Dedifferentiated amniotic fluid mesenchymal stem cell (primary cell): ENCODE measurements around the gene GPATCH2L.

Experiments
- DNase-seq: peaks from one replicate; pipeline ENCODE4 v3.0.0-alpha.2; 2016; ENCODE audit errors: extremely low spot score

Gene GPATCH2L

DNA sequence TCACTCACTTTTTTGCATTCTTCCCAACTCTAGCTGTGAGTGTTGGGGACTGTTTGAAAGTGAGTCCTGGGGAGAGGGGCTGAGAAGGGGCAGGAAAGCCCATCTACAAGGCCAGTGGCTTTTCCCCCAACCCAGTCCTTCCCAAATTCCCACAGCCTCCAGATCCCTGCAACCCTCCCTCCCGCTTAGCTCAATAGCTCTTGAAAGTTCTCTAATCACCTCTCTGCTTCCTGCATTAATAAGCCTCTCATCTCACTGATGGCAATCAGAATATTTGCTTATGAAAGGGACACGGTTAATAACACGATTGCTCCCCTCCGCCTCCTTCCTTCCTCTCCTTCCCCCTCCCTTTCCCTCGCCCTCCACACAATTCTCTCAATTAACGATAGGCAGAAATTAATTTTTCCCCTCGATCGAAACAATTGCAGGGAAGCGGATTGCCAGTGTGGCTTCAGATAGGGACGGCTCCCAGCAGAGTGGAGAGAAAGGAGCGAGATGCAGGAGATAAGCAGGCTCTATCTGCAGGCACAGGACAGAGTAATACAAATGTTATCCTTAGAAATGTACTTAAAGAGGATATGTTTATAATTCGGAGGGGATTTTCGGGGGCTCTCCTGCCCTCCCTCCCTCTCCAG is 15.1 kb upstream of the GPATCH2L start:
- DNase-seq = no peak

DNA sequence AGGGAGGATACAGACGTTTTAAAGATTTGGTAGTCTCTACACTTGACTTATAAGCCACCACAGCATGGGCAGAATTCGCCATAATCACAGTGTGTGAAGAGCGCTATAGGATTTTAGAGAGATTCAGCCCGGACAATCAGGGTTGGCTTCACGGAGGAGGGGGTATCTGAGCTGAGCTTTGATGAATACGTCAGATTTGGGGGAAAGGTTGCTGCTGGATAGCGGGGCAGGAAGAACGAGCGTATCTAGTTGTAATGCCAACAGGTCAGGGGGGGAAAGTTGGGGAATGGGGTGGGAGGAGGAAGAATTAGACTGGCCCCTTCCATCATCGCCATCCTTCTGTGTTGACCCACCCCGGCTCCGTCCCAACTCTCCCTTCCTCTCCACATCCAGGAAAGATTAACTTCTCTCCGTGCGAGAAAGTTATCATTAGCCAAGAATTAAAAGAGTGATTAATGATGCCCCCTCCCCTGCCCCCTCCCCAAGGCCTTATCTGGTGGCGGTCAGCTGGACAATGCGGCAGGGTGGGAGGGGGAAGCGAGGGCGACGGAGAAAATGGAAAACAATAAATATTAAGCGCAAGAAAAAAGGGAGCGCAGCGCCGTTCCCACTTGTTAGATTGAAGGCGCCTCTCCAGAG is 13.5 kb upstream of the GPATCH2L start:
- DNase-seq = no peak

GRCh38 chr14:76138758-76139723 is 12.7 kb upstream of the GPATCH2L start:
- DNase-seq = no peak

- DNase-seq = no peak
Observed at GRCh38 chr14:76143642-76144041, 8.1 kb upstream of the GPATCH2L start.

DNA sequence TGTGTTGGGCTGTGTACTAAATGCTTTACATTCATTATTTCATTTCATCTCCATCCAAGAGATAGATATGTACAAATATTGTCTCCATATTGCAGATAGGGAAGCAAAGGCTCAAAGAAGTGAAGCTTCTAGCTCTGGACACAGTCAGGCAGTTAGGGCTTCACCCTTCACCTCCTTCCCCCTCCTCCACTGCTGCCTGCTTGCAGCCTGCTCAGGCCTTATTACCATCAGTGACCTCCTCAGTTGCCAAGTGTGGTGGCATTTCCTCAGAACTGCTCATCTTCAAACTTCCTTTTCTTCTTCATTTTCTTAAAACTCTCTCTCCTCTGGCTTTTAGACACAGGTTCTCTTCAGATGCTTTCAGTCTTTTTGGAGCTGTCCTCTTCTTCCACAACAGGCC is 4.7 kb upstream of the GPATCH2L start:
- no peak for DNase-seq

GRCh38 chr14:76149196-76149595 is 2.5 kb upstream of the GPATCH2L start:
- DNase-seq = no peak

GRCh38 chr14:76152333-76152681 is 585 bp downstream of the GPATCH2L start:
- peak; percentile 86 for DNase-seq

DNA sequence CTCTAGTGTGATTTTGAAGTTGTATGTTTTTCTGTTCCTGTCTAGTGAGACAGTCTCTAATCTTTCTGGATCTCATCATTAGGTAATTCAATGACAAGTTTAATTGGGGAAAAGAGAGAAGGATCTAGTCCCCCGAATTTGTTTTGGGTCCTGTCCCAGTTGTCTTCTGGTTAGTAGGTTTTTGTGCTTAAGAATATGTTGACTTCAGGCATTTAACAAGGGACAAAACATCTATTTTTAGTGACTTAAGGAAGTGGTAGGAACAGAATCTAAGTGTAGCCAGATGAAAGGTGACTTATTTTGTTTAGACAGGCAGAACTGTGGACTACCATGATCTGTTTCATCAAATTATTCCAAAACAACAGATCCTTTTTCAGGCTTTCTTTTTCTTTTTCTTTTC is 2.2 kb downstream of the GPATCH2L start:
- DNase-seq = no peak

DNA sequence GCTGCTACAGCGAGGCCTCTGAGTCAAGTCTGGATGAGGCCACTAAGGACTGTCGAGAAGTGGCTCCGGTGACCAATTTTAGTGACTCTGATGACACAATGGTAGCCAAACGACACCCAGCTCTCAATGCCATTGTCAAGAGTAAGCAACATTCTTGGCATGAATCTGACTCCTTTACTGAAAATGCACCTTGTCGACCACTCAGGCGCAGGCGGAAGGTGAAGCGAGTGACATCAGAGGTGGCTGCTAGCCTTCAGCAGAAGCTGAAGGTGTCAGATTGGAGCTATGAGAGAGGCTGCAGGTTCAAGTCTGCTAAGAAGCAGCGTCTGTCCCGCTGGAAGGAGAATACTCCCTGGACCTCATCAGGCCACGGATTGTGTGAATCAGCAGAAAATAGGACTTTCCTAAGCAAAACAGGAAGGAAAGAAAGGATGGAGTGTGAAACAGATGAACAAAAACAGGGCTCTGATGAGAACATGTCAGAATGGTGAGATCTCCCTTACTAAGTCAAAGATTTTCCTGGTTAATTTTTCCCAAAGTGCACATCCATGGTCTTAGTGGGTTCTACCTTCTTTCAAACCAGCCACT is 2.9 kb downstream of the GPATCH2L start:
- DNase-seq = no peak

DNA sequence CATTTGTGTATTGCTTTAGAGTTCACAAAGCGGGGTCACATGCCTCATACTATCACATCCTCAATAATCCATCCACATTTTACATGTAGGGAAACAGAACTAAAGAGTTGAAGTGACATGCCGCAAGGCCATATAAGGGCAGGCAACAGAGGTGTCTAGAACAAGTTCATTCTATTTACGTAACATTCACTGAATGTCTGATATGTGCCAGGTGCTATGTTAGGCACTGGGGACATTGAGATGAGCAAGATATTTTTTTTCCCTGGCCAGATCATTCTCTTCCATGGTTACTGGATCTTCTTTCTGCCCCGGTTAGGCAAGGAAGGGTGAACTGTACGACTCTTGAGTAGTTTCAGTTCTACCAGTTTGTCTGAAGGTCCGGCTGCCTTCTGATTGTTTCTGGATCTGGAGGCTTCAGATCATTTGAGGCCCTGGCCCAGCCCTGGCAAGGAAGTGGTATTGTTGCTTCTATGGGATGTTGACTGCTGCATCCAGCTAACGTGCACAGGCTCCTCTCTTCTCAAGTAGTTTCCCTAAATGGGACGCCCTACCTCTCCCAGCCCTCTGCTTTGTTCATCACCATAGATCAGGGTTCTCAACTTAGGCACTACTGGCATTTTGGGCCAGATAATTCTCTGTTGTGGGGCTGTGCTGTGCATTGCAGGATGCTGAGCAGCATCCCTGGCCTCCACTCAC is 12.1 kb downstream of the GPATCH2L start:
- DNase-seq = no peak

- no peak for DNase-seq
Observed at GRCh38 chr14:76168531-76168930, 16.8 kb downstream of the GPATCH2L start.

- no peak for DNase-seq
Observed at GRCh38 chr14:76169776-76170175, 18.1 kb downstream of the GPATCH2L start.

GRCh38 chr14:76174982-76175381 is 23.3 kb downstream of the GPATCH2L start:
- no peak for DNase-seq

- DNase-seq = no peak
Observed at GRCh38 chr14:76175942-76176341, 24.2 kb downstream of the GPATCH2L start.

GRCh38 chr14:76181546-76181945 is 29.8 kb downstream of the GPATCH2L start:
- no peak for DNase-seq

GRCh38 chr14:76186308-76187027 is 34.7 kb downstream of the GPATCH2L start:
- no peak for DNase-seq

- DNase-seq = no peak
Observed at GRCh38 chr14:76191297-76191696, 39.6 kb downstream of the GPATCH2L start.

GRCh38 chr14:76193696-76194095 is 42.0 kb downstream of the GPATCH2L start:
- DNase-seq = no peak

- no peak for DNase-seq
Observed at GRCh38 chr14:76194327-76194726, 42.6 kb downstream of the GPATCH2L start.

GRCh38 chr14:76195003-76195402 is 43.3 kb downstream of the GPATCH2L start:
- no peak for DNase-seq
